Calu3 (cell line): ENCODE results near the gene WDR45B. TPM values are rescaled to one million over a fixed set of nuclear protein-coding genes. Genes with fewer than 3 reads are reported as not detected.

Experiments used
- BruUV-seq: library from RNA; stranded (reverse); fragments of 400-500 nt; replicated peaks from 2 replicates; lab custom pipeline; 2021; lab: Mats Ljungman, UMichigan
- CTCF ChIA-PET: fragments of 300-600 bp; sonication (Branson Sonifier 250); formaldehyde crosslinking; loops from one replicate; lab custom pipeline; 2022; ENCODE audit warnings: antibody characterized with exemption; lab: Charles Lee
- DNase-seq: peaks from one replicate; pipeline ENCODE4 v3.0.0; 2022
- H3K27ac Mint-ChIP-seq: one replicate; pipeline ENCODE4 v1.8.0; 2022; ENCODE audit warnings: mixed read lengths; ENCODE audit not compliant: unreplicated experiment
- H3K27me3 Mint-ChIP-seq: one replicate; pipeline ENCODE4 v1.8.0; 2022; ENCODE audit warnings: mixed read lengths; ENCODE audit not compliant: unreplicated experiment
- H3K36me3 Mint-ChIP-seq: one replicate; pipeline ENCODE4 v1.8.0; 2022; ENCODE audit warnings: mild to moderate bottlenecking, moderate library complexity, mixed read lengths; ENCODE audit not compliant: insufficient read depth, unreplicated experiment
- H3K4me1 Mint-ChIP-seq: one replicate; pipeline ENCODE4 v1.8.0; 2022; ENCODE audit warnings: mild to moderate bottlenecking, low read depth, mixed read lengths; ENCODE audit not compliant: unreplicated experiment
- H3K4me3 Mint-ChIP-seq: one replicate; pipeline ENCODE4 v1.8.0; 2022; ENCODE audit warnings: mild to moderate bottlenecking, low read depth, moderate library complexity, mixed read lengths; ENCODE audit not compliant: unreplicated experiment
- H3K9me3 Mint-ChIP-seq: one replicate; pipeline ENCODE4 v1.8.0; 2022; ENCODE audit warnings: low read depth, mixed read lengths; ENCODE audit not compliant: unreplicated experiment
- CTCF ChIP-seq: fragments of 200-600 bp; IDR thresholded peaks from one replicate; pipeline ENCODE4 v1.8.0; 2022; ENCODE audit warnings: antibody characterized with exemption; ENCODE audit not compliant: unreplicated experiment
- intact Hi-C: fragments of 100-400 bp; cut with micrococcal nuclease; formaldehyde crosslinking; loops from one replicate; pipeline ENCODE4 v1.10.0; 2022; ENCODE audit not compliant: unreplicated experiment
- total RNA-seq: library from RNA; stranded (reverse); gene quantifications from 2 replicates; pipeline ENCODE4 v1.2.3, GENCODE V29; 2022

The WDR45B gene
- total RNA-seq, 1 experiment from 2014 or later, result 108 TPM

GRCh38 chr17:82590216-82590615, 58.0 kb downstream of the WDR45B start:
- no TSS peak for BruUV-seq
- no peak for TF ChIP-seq CTCF
- intact Hi-C loops, result no loop called here
- Mint-ChIP-seq H3K36me3 (peaks cover 54% of the 10 kb centered on the region), H3K27ac (no peak overlapping the region), H3K4me1 (peaks cover 19% of the 10 kb centered on the region), H3K4me3 (no peak overlapping the region), H3K27me3 (no peaks in the 10 kb centered on the region), H3K9me3 (no peaks in the 10 kb centered on the region)
- DNase-seq, result no peak
- CTCF ChIA-PET, result no interaction called here

- intact Hi-C loops, result no loop called here
- Mint-ChIP-seq H3K27me3 (no peaks in the 10 kb centered on the region), H3K4me1 (peaks cover 19% of the 10 kb centered on the region), H3K36me3 (peaks cover 54% of the 10 kb centered on the region), H3K9me3 (no peaks in the 10 kb centered on the region), H3K27ac (no peak overlapping the region), H3K4me3 (no peak overlapping the region)
- TF ChIP-seq CTCF, result no peak
- DNase-seq, result no peak
- no TSS peak for BruUV-seq
- CTCF ChIA-PET, result no interaction called here
These were observed 58.4 kb downstream of the WDR45B start for GRCh38 chr17:82589851-82590180.

- no peak overlapping the region for H3K4me3 Mint-ChIP-seq
- intact Hi-C loops, result no loop called here
- H3K36me3 Mint-ChIP-seq, result peaks cover 59% of the 10 kb centered on the region
- no peak overlapping the region for H3K27ac Mint-ChIP-seq
- no peak for DNase-seq
- peaks cover 15% of the 10 kb centered on the region for H3K4me1 Mint-ChIP-seq
- no TSS peak for BruUV-seq
- TF ChIP-seq CTCF, result no peak
- no peaks in the 10 kb centered on the region for H3K27me3 Mint-ChIP-seq
- CTCF ChIA-PET, result interaction anchor here (0.5 to 0.6 kb wide), 2 partner anchors 52 to 101 kb away, joined by 3 to 4 read pairs; no protein-coding TSS in a partner anchor
- H3K9me3 Mint-ChIP-seq, result no peaks in the 10 kb centered on the region
These were observed 59.7 kb downstream of the WDR45B start for GRCh38 chr17:82588266-82589175.

GRCh38 chr17:82587234-82588086, 60.8 kb downstream of the WDR45B start:
- Mint-ChIP-seq H3K27me3 (no peaks in the 10 kb centered on the region), H3K4me1 (peaks cover 7% of the 10 kb centered on the region)

More at GRCh38 chr17:82587234-82588086, 60.8 kb downstream of the WDR45B start:
- no peaks in the 10 kb centered on the region for H3K9me3 Mint-ChIP-seq
- intact Hi-C loops, result no loop called here
- no TSS peak for BruUV-seq
- no peak for DNase-seq
- TF ChIP-seq CTCF, result no peak
- no peak overlapping the region for H3K4me3 Mint-ChIP-seq
- CTCF ChIA-PET, result no interaction called here
- no peak overlapping the region for H3K27ac Mint-ChIP-seq
- H3K36me3 Mint-ChIP-seq, result peaks cover 60% of the 10 kb centered on the region
